GM23338 (cell line): ENCODE results near the gene ZFYVE28.

Experiments used
- EZH2 ChIP-seq: fragments of 200-600 bp; sonication (generic); IDR thresholded peaks from one replicate; pipeline ENCODE4 v1.8.0; 2017; ENCODE audit warnings: antibody characterized with exemption, mild to moderate bottlenecking, low read depth; ENCODE audit not compliant: unreplicated experiment
- EZH2phosphoT487 ChIP-seq: fragments of 200-600 bp; sonication (generic); IDR thresholded peaks from one replicate; pipeline ENCODE4 v1.8.1; 2018; ENCODE audit warnings: antibody characterized with exemption; ENCODE audit not compliant: unreplicated experiment
- JUNB ChIP-seq: IDR thresholded peaks from one replicate; pipeline ENCODE4 v1.6.1; 2016; ENCODE audit warnings: antibody characterized with exemption; ENCODE audit not compliant: unreplicated experiment
- POLR2AphosphoS5 ChIP-seq: IDR thresholded peaks from 2 replicates; pipeline ENCODE4 v1.6.1; 2016; ENCODE audit warnings: antibody characterized with exemption, low read depth
- ZNF114 ChIP-seq: fragments of 250-450 bp; sonication (Bioruptor Pico); IDR thresholded peaks from 2 replicates; pipeline ENCODE4 v1.5.0; 2020; ENCODE audit warnings: mild to moderate bottlenecking, moderate library complexity
- TF ChIP-seq, protein P1 (sequence below), 2 experiments: fragments of 200-600 bp in 1 of 2; sonication (generic) in 1 of 2; conservative IDR thresholded peaks; 2 replicates each; pipeline versions ENCODE4 v1.5.1 to v1.6.1; 2016 to 2017; ENCODE audit warnings: antibody characterized with exemption in 2 of 2, low read depth in 2 of 2, mild to moderate bottlenecking in 2 of 2, moderate library complexity in 1 of 2
- TF ChIP-seq, protein P2 (sequence below): IDR thresholded peaks from 2 replicates; pipeline ENCODE4 v1.6.1; 2016; ENCODE audit warnings: antibody characterized with exemption
- TF ChIP-seq, protein P3 (sequence below): IDR thresholded peaks from one replicate; pipeline ENCODE4 v1.6.1; 2018; ENCODE audit warnings: antibody characterized with exemption; ENCODE audit not compliant: unreplicated experiment
- TF ChIP-seq, protein P4 (sequence below): fragments of 250-450 bp; sonication (Bioruptor Pico); IDR thresholded peaks from 2 replicates; pipeline ENCODE4 v1.5.0; 2020; ENCODE audit warnings: mild to moderate bottlenecking, moderate library complexity

DNA sequence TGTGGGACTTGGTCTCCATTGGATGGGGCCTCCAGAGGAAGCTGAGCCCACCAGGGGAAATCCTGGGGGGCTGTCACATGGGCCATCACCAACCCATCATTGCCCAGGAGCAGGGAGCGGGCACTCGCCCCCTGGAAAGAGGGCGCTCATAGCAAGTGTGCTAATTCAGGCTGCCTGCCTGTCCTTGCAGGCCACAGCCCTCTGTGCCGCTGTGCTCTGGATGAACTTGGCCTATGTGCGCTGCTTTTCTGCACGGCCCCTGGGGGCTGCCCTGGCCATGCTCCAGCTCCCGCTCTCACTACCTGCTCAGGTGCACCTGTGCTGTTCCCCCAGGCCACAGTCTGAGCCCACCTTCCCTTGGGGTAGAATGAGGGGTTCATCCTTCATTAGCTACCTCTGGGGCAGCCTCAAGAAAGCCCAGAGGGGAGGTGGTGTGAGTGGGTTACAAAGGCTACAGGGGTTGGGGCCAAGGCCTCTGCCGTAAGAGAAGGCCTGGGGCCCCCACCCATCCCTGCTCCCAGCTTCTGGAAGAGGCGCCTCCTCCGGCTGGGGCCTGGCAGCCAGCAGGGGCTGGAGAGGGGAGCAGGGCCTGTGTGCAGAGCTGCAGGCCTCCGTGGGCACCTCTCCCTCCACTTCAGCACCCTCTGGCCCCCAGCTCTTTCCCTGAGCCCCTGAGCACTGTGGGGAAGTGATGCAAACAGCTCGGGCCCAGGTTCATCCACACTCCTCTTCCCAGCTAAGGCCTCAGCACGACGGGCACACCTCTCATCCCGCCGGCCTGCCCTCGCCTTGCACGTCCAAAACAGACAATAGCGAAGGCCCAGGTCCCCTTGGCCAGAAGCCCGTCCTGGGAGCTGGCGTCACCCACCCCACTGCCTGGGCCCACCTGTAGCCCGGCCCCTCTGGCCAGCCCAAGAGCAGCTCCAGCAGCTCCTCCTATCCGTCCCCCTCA, 9.2 kb upstream of the ZFYVE28 start:
- TF ChIP-seq, protein P1, sequence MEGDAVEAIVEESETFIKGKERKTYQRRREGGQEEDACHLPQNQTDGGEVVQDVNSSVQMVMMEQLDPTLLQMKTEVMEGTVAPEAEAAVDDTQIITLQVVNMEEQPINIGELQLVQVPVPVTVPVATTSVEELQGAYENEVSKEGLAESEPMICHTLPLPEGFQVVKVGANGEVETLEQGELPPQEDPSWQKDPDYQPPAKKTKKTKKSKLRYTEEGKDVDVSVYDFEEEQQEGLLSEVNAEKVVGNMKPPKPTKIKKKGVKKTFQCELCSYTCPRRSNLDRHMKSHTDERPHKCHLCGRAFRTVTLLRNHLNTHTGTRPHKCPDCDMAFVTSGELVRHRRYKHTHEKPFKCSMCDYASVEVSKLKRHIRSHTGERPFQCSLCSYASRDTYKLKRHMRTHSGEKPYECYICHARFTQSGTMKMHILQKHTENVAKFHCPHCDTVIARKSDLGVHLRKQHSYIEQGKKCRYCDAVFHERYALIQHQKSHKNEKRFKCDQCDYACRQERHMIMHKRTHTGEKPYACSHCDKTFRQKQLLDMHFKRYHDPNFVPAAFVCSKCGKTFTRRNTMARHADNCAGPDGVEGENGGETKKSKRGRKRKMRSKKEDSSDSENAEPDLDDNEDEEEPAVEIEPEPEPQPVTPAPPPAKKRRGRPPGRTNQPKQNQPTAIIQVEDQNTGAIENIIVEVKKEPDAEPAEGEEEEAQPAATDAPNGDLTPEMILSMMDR (conservative IDR thresholded peaks at IDR 0.05; ENCODE audit: low read depth in 2 of 2), result no peak
- TF ChIP-seq EZH2phosphoT487 (no peak), ZNF114 (no peak), POLR2AphosphoS5 (no peak), EZH2 (no peak), JUNB (no peak)
- TF ChIP-seq, protein P2, sequence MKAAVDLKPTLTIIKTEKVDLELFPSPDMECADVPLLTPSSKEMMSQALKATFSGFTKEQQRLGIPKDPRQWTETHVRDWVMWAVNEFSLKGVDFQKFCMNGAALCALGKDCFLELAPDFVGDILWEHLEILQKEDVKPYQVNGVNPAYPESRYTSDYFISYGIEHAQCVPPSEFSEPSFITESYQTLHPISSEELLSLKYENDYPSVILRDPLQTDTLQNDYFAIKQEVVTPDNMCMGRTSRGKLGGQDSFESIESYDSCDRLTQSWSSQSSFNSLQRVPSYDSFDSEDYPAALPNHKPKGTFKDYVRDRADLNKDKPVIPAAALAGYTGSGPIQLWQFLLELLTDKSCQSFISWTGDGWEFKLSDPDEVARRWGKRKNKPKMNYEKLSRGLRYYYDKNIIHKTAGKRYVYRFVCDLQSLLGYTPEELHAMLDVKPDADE, result no peak
- TF ChIP-seq, protein P3, sequence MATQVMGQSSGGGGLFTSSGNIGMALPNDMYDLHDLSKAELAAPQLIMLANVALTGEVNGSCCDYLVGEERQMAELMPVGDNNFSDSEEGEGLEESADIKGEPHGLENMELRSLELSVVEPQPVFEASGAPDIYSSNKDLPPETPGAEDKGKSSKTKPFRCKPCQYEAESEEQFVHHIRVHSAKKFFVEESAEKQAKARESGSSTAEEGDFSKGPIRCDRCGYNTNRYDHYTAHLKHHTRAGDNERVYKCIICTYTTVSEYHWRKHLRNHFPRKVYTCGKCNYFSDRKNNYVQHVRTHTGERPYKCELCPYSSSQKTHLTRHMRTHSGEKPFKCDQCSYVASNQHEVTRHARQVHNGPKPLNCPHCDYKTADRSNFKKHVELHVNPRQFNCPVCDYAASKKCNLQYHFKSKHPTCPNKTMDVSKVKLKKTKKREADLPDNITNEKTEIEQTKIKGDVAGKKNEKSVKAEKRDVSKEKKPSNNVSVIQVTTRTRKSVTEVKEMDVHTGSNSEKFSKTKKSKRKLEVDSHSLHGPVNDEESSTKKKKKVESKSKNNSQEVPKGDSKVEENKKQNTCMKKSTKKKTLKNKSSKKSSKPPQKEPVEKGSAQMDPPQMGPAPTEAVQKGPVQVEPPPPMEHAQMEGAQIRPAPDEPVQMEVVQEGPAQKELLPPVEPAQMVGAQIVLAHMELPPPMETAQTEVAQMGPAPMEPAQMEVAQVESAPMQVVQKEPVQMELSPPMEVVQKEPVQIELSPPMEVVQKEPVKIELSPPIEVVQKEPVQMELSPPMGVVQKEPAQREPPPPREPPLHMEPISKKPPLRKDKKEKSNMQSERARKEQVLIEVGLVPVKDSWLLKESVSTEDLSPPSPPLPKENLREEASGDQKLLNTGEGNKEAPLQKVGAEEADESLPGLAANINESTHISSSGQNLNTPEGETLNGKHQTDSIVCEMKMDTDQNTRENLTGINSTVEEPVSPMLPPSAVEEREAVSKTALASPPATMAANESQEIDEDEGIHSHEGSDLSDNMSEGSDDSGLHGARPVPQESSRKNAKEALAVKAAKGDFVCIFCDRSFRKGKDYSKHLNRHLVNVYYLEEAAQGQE, result no peak
- TF ChIP-seq, protein P4, sequence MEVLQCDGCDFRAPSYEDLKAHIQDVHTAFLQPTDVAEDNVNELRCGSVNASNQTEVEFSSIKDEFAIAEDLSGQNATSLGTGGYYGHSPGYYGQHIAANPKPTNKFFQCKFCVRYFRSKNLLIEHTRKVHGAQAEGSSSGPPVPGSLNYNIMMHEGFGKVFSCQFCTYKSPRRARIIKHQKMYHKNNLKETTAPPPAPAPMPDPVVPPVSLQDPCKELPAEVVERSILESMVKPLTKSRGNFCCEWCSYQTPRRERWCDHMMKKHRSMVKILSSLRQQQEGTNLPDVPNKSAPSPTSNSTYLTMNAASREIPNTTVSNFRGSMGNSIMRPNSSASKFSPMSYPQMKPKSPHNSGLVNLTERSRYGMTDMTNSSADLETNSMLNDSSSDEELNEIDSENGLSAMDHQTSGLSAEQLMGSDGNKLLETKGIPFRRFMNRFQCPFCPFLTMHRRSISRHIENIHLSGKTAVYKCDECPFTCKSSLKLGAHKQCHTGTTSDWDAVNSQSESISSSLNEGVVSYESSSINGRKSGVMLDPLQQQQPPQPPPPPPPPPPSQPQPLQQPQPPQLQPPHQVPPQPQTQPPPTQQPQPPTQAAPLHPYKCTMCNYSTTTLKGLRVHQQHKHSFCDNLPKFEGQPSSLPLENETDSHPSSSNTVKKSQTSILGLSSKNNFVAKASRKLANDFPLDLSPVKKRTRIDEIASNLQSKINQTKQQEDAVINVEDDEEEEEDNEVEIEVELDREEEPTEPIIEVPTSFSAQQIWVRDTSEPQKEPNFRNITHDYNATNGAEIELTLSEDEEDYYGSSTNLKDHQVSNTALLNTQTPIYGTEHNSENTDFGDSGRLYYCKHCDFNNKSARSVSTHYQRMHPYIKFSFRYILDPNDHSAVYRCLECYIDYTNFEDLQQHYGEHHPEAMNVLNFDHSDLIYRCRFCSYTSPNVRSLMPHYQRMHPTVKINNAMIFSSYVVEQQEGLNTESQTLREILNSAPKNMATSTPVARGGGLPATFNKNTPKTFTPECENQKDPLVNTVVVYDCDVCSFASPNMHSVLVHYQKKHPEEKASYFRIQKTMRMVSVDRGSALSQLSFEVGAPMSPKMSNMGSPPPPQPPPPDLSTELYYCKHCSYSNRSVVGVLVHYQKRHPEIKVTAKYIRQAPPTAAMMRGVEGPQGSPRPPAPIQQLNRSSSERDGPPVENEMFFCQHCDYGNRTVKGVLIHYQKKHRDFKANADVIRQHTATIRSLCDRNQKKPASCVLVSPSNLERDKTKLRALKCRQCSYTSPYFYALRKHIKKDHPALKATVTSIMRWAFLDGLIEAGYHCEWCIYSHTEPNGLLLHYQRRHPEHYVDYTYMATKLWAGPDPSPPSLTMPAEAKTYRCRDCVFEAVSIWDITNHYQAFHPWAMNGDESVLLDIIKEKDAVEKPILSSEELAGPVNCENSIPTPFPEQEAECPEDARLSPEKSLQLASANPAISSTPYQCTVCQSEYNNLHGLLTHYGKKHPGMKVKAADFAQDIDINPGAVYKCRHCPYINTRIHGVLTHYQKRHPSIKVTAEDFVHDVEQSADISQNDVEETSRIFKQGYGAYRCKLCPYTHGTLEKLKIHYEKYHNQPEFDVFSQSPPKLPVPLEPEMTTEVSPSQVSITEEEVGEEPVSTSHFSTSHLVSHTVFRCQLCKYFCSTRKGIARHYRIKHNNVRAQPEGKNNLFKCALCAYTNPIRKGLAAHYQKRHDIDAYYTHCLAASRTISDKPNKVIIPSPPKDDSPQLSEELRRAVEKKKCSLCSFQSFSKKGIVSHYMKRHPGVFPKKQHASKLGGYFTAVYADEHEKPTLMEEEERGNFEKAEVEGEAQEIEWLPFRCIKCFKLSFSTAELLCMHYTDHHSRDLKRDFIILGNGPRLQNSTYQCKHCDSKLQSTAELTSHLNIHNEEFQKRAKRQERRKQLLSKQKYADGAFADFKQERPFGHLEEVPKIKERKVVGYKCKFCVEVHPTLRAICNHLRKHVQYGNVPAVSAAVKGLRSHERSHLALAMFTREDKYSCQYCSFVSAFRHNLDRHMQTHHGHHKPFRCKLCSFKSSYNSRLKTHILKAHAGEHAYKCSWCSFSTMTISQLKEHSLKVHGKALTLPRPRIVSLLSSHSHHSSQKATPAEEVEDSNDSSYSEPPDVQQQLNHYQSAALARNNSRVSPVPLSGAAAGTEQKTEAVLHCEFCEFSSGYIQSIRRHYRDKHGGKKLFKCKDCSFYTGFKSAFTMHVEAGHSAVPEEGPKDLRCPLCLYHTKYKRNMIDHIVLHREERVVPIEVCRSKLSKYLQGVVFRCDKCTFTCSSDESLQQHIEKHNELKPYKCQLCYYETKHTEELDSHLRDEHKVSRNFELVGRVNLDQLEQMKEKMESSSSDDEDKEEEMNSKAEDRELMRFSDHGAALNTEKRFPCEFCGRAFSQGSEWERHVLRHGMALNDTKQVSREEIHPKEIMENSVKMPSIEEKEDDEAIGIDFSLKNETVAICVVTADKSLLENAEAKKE, result no peak
